ENCODE results near the gene SLC6A5.

DNA sequence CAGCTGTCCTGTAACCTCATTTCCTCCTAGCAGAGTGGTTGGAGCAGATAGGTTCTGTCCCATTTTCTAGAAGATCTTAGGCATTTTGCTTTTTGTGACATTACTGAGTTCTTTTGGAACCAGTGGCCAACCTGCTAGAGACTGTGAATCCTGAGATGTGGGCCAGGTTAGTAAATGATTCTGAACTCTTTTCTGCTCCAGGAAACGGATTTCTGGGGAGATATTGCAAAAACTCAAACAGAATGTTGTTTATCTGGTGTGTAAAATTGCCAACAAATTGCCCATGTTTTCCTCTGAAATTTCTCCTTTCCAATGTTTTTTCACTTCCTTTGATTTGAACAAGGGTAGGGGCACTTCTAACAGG, 32.7 kb downstream of the SLC6A5 start:
- TF ChIP-seq POLR2A (IDR thresholded peaks at IDR 0.05; ENCODE audit: low read depth, low read length): no peak
- TF ChIP-seq POLR2AphosphoS5 (IDR thresholded peaks at IDR 0.05; ENCODE audit: low read depth, low read length): no peak
- TF ChIP-seq TAF1 (IDR thresholded peaks at IDR 0.05; ENCODE audit: borderline replicate concordance, low read depth, low read length): no peak
